Gastroesophageal sphincter (tissue), 4 donors: ENCODE measurements around the gene OPCML. TPM values are rescaled to one million over a fixed set of nuclear protein-coding genes. Genes with fewer than 3 reads are reported as not detected.

Source experiments
- ATAC-seq: fragments of 150-250 bp; one replicate; pipeline ENCODE4 v1.9.1; 2016; ENCODE audit warnings: mild to moderate bottlenecking, moderate library complexity
- H3K27ac ChIP-seq, 4 donors: fragments of 200-600 bp; sonication (generic) in 3 of 4; 1 replicate in 3 of 4; 2 replicates in 1 of 4; pipeline ENCODE4 v1.5.1; 2016 to 2019
- H3K27me3 ChIP-seq: fragments of 200-600 bp; sonication (generic); one replicate; pipeline ENCODE4 v1.5.1; 2019
- H3K36me3 ChIP-seq, 2 donors: fragments of 200-600 bp; sonication (generic); one replicate each; pipeline ENCODE4 v1.5.1; 2019; ENCODE audit warnings: control low read depth in 1 of 2
- H3K4me1 ChIP-seq, 3 donors: fragments of 200-600 bp; sonication (generic); 1 replicate in 2 of 3; 2 replicates in 1 of 3; pipeline ENCODE4 v1.5.1; 2016 to 2019; ENCODE audit warnings: control low read depth in 2 of 3
- H3K4me3 ChIP-seq, 2 donors: fragments of 200-600 bp; sonication (generic); one replicate each; pipeline ENCODE4 v1.5.1; 2019; ENCODE audit warnings: mild to moderate bottlenecking in 1 of 2, moderate library complexity in 1 of 2
- H3K9me3 ChIP-seq, 3 donors: fragments of 200-600 bp; sonication (generic); one replicate each; pipeline ENCODE4 v1.5.1; 2017 to 2019; ENCODE audit warnings: control low read depth in 2 of 3
- EP300 ChIP-seq: sonication (generic); formaldehyde crosslinking; IDR thresholded peaks from one replicate; pipeline ENCODE4 v1.6.1; 2017; ENCODE audit warnings: antibody characterized with exemption, mild to moderate bottlenecking
- POLR2A ChIP-seq, 2 donors: fragments of 450-650 bp; IDR thresholded peaks; one replicate each; pipeline ENCODE4 v1.6.1; 2017; ENCODE audit warnings: antibody characterized with exemption in 2 of 2, mild to moderate bottlenecking in 2 of 2, moderate library complexity in 1 of 2
- POLR2AphosphoS5 ChIP-seq: sonication (generic); formaldehyde crosslinking; IDR thresholded peaks from one replicate; pipeline ENCODE4 v1.6.1; 2017; ENCODE audit warnings: antibody characterized with exemption
- WGBS, 2 donors: methylation state at CpG; one replicate each; pipeline ENCODE4 v1.1.5; 2018; ENCODE audit warnings: low coverage in 1 of 2; 5-methylcytosine and 5-hydroxymethylcytosine counted together
- total RNA-seq, 4 donors: library from RNA; depleted of rRNA; stranded (reverse); fragments of >200 nt; gene quantifications; one replicate each; pipeline ENCODE4 v1.1.0, GENCODE V29; 2016
- TF ChIP-seq, protein P1 (sequence below), 4 experiments: fragments of 200-600 bp in 2 of 4; fragments of 450-650 bp in 2 of 4; sonication (generic) in 1 of 4; IDR thresholded peaks; one replicate each; pipeline ENCODE4 v1.5.1; 2017 to 2019; ENCODE audit warnings: antibody characterized with exemption in 4 of 4, mild to moderate bottlenecking in 2 of 4, moderate library complexity in 2 of 4

Gene OPCML
- total RNA-seq, 4 donors from 2014 or later: 0.13 to 0.93 (median 0.33) TPM

DNA sequence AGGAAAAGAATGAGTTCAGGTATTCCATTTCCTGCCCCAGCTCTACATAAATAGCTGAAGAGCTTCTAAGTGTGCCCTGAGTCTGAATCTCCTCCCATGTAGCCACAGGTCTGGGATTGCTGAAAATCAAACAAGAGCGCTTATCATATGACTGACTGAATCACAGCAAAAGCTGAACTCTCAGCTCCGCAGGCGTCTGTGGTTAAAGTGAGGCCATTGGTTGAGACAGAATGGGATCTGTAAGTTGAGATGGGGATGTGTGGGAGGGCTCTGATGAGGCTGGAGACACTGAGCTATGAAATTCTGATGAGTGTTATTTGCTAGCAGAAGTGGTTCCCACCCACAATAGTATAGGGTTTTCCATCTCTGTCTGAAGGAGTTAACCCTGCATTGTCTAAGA, 637.0 kb downstream of the OPCML start:
- no peaks in the 10 kb centered on the region for H3K9me3 ChIP-seq
- no peaks in the 10 kb centered on the region for H3K27me3 ChIP-seq
- ATAC-seq: no peak
- H3K27ac ChIP-seq: no peak overlapping the region
- WGBS, 2 donors: 73 to 90% methylated on average over 2 to 3 of the region's 3 CpGs
- H3K4me3 ChIP-seq: no peak overlapping the region
- H3K4me1 ChIP-seq: no peaks in the 10 kb centered on the region
- no peaks in the 10 kb centered on the region for H3K36me3 ChIP-seq
- no peak for TF ChIP-seq EP300
- TF ChIP-seq POLR2AphosphoS5: no peak
- TF ChIP-seq POLR2A (IDR thresholded peaks at IDR 0.05): no peak
- TF ChIP-seq, protein P1, sequence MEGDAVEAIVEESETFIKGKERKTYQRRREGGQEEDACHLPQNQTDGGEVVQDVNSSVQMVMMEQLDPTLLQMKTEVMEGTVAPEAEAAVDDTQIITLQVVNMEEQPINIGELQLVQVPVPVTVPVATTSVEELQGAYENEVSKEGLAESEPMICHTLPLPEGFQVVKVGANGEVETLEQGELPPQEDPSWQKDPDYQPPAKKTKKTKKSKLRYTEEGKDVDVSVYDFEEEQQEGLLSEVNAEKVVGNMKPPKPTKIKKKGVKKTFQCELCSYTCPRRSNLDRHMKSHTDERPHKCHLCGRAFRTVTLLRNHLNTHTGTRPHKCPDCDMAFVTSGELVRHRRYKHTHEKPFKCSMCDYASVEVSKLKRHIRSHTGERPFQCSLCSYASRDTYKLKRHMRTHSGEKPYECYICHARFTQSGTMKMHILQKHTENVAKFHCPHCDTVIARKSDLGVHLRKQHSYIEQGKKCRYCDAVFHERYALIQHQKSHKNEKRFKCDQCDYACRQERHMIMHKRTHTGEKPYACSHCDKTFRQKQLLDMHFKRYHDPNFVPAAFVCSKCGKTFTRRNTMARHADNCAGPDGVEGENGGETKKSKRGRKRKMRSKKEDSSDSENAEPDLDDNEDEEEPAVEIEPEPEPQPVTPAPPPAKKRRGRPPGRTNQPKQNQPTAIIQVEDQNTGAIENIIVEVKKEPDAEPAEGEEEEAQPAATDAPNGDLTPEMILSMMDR (IDR thresholded peaks at IDR 0.05): no peak

DNA sequence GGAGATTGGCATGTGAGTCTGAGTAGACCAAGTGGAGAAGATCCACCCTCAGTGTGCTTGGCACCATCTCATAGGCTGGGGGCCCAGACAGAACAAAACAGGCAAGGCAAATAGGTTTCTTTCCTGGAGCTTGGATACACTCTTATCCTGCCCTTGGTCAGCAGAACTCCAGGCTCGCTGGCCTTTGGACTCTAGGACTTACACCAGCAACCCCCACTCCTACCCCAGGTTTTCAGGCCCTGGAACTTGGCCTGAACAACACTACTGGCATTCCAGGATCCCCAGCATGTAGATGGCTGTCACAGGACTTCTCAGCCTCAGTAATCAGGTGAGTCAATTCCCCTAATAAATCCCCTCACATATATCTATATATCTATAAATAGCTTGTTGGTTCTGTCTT, 637.7 kb downstream of the OPCML start:
- Histone ChIP-seq H3K36me3 (no peaks in the 10 kb centered on the region), H3K4me1 (no peaks in the 10 kb centered on the region), H3K9me3 (no peaks in the 10 kb centered on the region), H3K4me3 (no peak overlapping the region), H3K27me3 (no peaks in the 10 kb centered on the region), H3K27ac (no peak overlapping the region)
- no peak for ATAC-seq
- 73 to 100% methylated on average over 1 of the region's 1 CpG for WGBS, 2 donors
- TF ChIP-seq POLR2AphosphoS5 (no peak), EP300 (no peak), POLR2A (IDR thresholded peaks at IDR 0.05) (no peak)
- TF ChIP-seq, protein P1 (IDR thresholded peaks at IDR 0.05): no peak

DNA sequence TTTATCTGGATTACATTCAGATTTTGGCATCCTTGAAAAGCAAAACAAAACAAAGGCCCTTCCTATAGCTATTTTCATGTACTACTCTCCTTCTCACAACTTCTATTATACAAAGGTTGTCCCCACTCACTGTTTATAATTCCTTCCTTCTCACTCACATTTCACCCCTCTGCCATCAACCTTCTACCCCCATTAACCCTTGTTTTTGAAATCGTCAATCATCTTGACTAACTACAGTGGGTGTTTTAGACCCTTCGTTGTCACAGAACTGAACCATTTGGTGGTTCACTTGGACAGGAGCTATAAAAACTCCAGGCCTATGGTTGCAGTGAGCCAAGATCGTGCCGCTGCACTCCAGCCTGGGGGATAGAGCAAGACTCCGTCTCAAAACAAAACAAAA, 639.4 kb downstream of the OPCML start:
- WGBS, 2 donors: 68% methylated on average over 5 of the region's 5 CpGs; no CpG with 5 or more reads in 1 of the 2 donors
- H3K4me1 ChIP-seq: no peaks in the 10 kb centered on the region
- H3K27me3 ChIP-seq: no peaks in the 10 kb centered on the region
- no peak overlapping the region for H3K4me3 ChIP-seq
- H3K27ac ChIP-seq: no peak overlapping the region
- H3K9me3 ChIP-seq: no peaks in the 10 kb centered on the region
- ATAC-seq: no peak
- H3K36me3 ChIP-seq: no peaks in the 10 kb centered on the region
- TF ChIP-seq POLR2A (IDR thresholded peaks at IDR 0.05) (no peak), EP300 (no peak), POLR2AphosphoS5 (no peak)
- TF ChIP-seq, protein P1 (IDR thresholded peaks at IDR 0.05): no peak

DNA sequence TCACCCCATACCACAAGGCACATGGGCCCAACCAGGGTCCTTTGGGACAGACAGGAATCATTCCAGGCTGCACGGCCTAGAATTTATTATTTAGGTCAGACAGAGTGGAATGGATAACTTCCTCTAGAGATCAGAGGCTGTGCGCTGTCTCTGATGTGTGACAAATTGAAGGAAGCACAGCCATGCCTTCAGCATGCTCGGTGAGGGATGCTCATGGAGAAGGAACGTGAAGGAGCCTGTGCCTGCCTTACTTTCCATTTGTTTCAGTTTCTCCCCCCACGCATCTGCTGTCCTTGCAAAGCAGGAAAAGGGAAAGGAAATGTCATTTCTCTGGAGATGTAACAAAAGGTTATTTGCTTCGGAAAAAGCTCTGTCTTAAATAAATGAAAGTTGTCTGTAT, 644.1 kb downstream of the OPCML start:
- Histone ChIP-seq H3K4me1 (no peaks in the 10 kb centered on the region), H3K27ac (no peak overlapping the region), H3K9me3 (no peaks in the 10 kb centered on the region), H3K36me3 (no peaks in the 10 kb centered on the region), H3K27me3 (no peaks in the 10 kb centered on the region), H3K4me3 (no peak overlapping the region)
- no peak for TF ChIP-seq EP300
- TF ChIP-seq POLR2A (IDR thresholded peaks at IDR 0.05): no peak
- TF ChIP-seq POLR2AphosphoS5: no peak
- TF ChIP-seq, protein P1 (IDR thresholded peaks at IDR 0.05): no peak
- whole genome bisulfite sequencing, 2 donors: 51 to 54% methylated on average over 4 of the region's 6 CpGs
- no peak for ATAC-seq

DNA sequence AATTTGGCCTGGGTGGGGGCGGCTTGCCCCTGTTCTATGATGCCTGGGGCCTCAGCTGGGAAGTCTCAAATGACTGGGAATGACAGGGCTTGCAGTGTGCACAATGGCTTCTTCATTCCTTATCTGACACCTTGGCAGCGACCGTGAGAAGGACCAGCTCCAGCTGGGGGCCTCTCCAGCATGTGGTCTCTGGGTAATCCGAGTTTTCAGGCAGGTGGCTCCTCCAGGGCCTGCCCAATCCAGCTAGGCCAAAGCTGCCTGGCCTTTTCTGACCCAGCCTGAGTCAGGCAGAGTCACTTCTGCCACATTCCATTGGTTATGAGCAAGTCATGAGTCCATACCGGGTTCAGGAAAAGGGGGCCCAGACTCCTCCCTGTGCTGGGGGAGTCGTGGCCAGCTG, 646.0 kb downstream of the OPCML start:
- no peak for ATAC-seq
- TF ChIP-seq EP300: no peak
- TF ChIP-seq, protein P1 (IDR thresholded peaks at IDR 0.05): no peak
- no peak for TF ChIP-seq POLR2AphosphoS5
- TF ChIP-seq POLR2A (IDR thresholded peaks at IDR 0.05): no peak

More for the DNA sequence above, 646.0 kb downstream of the OPCML start:
- no peaks in the 10 kb centered on the region for H3K4me1 ChIP-seq
- no peak overlapping the region for H3K4me3 ChIP-seq
- no peak overlapping the region for H3K27ac ChIP-seq
- H3K9me3 ChIP-seq: no peaks in the 10 kb centered on the region
- no peaks in the 10 kb centered on the region for H3K36me3 ChIP-seq
- no peaks in the 10 kb centered on the region for H3K27me3 ChIP-seq
- no CpG with 5 or more reads among the region's 6 CpGs for WGBS, 2 donors
